SK-N-SH (cell line): ENCODE data around the gene COG3. TPM values are rescaled to one million over a fixed set of nuclear protein-coding genes. Genes with fewer than 3 reads are reported as not detected.

Experiments
- CTCF ChIA-PET: fragments of 300-600, 350-600 bp; formaldehyde crosslinking; extraction: SDS; loops from one replicate; lab custom pipeline; 2021; lab: Yijun Ruan, JAX
- POLR2A ChIA-PET: fragments of 350-600 bp; sonication (Branson Sonifier 250); formaldehyde crosslinking; extraction: SDS; loops from one replicate; lab custom pipeline; 2020; ENCODE audit warnings: antibody characterized with exemption, inconsistent platforms; lab: Yijun Ruan, JAX
- DNase-seq: peaks from one replicate; pipeline ENCODE4 v3.0.0; 2012
- H2AFZ ChIP-seq: fragments of 200-600 bp; sonication (generic); 2 replicates; pipeline ENCODE4 v1.8.1; 2016; ENCODE audit warnings: antibody characterized with exemption, mild to moderate bottlenecking, low read depth
- H3F3A ChIP-seq: fragments of 200-600 bp; sonication (generic); replicated peaks from 2 replicates; pipeline ENCODE3; 2016; ENCODE audit warnings: antibody characterized with exemption, mild to moderate bottlenecking; ENCODE audit not compliant: insufficient read depth
- H3K27ac ChIP-seq, 2 experiments: fragments of 200-500 bp in 1 of 2; fragments of 200-600 bp in 1 of 2; sonication (Bioruptor generic) in 1 of 2; sonication (generic), shearing (Covaris generic) in 1 of 2; 2 replicates each; pipeline versions ENCODE4 v1.5.1 to v1.6.1; 2014 to 2016; ENCODE audit warnings: low read depth in 2 of 2, inconsistent platforms in 1 of 2, low read length in 1 of 2, mild to moderate bottlenecking in 1 of 2, mixed read lengths in 1 of 2
- H3K27me3 ChIP-seq: fragments of 200-600 bp; sonication (generic), shearing (Covaris generic); 2 replicates; pipeline ENCODE4 v1.6.1; 2016; ENCODE audit warnings: mixed run types; ENCODE audit not compliant: insufficient read depth
- H3K36me3 ChIP-seq, 2 experiments: fragments of 200-500 bp in 1 of 2; fragments of 200-600 bp in 1 of 2; sonication (Bioruptor generic) in 1 of 2; sonication (generic) in 1 of 2; replicated peaks in 1 of 2; 2 replicates each; pipeline versions ENCODE3 to v1.5.1; 2014 to 2016; ENCODE audit warnings: low read length in 1 of 2, mild to moderate bottlenecking in 1 of 2; ENCODE audit not compliant: insufficient read depth in 2 of 2, control insufficient read depth in 1 of 2
- H3K4me1 ChIP-seq, 2 experiments: fragments of 200-500 bp in 1 of 2; fragments of 200-600 bp in 1 of 2; sonication (Bioruptor generic) in 1 of 2; sonication (generic), shearing (Covaris generic) in 1 of 2; 2 replicates each; pipeline versions ENCODE4 v1.5.1 to v1.6.1; 2014 to 2016; ENCODE audit warnings: low read depth in 1 of 2, low read length in 1 of 2, mixed run types in 1 of 2; ENCODE audit not compliant: insufficient read depth in 2 of 2, control insufficient read depth in 1 of 2
- H3K4me2 ChIP-seq: fragments of 200-600 bp; sonication (generic), shearing (Covaris generic); 2 replicates; pipeline ENCODE4 v1.6.1; 2017; ENCODE audit warnings: mixed run types
- H3K4me3 ChIP-seq, 2 experiments: fragments of 200-500 bp in 1 of 2; fragments of 200-600 bp in 1 of 2; sonication (Bioruptor generic) in 1 of 2; sonication (generic), shearing (Covaris generic) in 1 of 2; 2 replicates each; pipeline versions ENCODE4 v1.5.1 to v1.8.1; 2014 to 2016; ENCODE audit warnings: low read depth in 2 of 2, inconsistent platforms in 1 of 2, low read length in 1 of 2, mild to moderate bottlenecking in 1 of 2, mixed read lengths in 1 of 2, moderate library complexity in 1 of 2
- H3K79me2 ChIP-seq: fragments of 200-600 bp; sonication (generic); 2 replicates; pipeline ENCODE4 v1.8.1; 2017; ENCODE audit warnings: mild to moderate bottlenecking; ENCODE audit not compliant: insufficient read depth
- H3K9ac ChIP-seq: fragments of 200-600 bp; sonication (generic); 2 replicates; pipeline ENCODE4 v1.6.1; 2017; ENCODE audit warnings: mixed run types
- H3K9me2 ChIP-seq: fragments of 200-600 bp; sonication (generic); 2 replicates; pipeline ENCODE4 v1.6.1; 2017; ENCODE audit warnings: mixed run types
- H3K9me3 ChIP-seq: fragments of 200-600 bp; sonication (generic); 2 replicates; pipeline ENCODE4 v1.6.1; 2017; ENCODE audit warnings: mixed run types, mild to moderate bottlenecking, moderate library complexity
- H4K20me1 ChIP-seq: fragments of 200-600 bp; sonication (generic); 2 replicates; pipeline ENCODE4 v1.6.1; 2017; ENCODE audit warnings: mild to moderate bottlenecking, mixed run types; ENCODE audit not compliant: insufficient read depth
- CHD2 ChIP-seq: fragments of 150-350 bp; IDR thresholded peaks from 2 replicates; pipeline ENCODE4 v1.6.1; 2018; ENCODE audit warnings: low read length; ENCODE audit not compliant: partially characterized antibody
- ELF1 ChIP-seq: IDR thresholded peaks from 2 replicates; pipeline ENCODE4 v1.4.0; 2012
- FOXJ3 ChIP-seq: sonication (generic); formaldehyde crosslinking; IDR thresholded peaks from 2 replicates; pipeline ENCODE4 v1.5.1; 2020; ENCODE audit warnings: mild to moderate bottlenecking, missing genetic modification reagents
- GABPA ChIP-seq: IDR thresholded peaks from 2 replicates; pipeline ENCODE4 v1.4.0; 2012; ENCODE audit warnings: low read depth, mild to moderate bottlenecking
- GATA2 ChIP-seq: sonication (generic); formaldehyde crosslinking; IDR thresholded peaks from 2 replicates; pipeline ENCODE4 v1.5.0; 2020; ENCODE audit warnings: mild to moderate bottlenecking, missing genetic modification reagents
- MAX ChIP-seq: IDR thresholded peaks from 2 replicates; pipeline ENCODE4 v1.4.0; 2012; ENCODE audit warnings: low read depth
- MEF2A ChIP-seq: IDR thresholded peaks from 2 replicates; pipeline ENCODE4 v1.4.0; 2012; ENCODE audit warnings: low read depth, borderline replicate concordance
- MXI1 ChIP-seq: IDR thresholded peaks from 2 replicates; pipeline ENCODE4 v1.6.1; 2012; ENCODE audit warnings: mild to moderate bottlenecking, low read depth, low read length, improper control_type of control experiment
- NFIC ChIP-seq: IDR thresholded peaks from 2 replicates; pipeline ENCODE4 v1.4.0; 2012; ENCODE audit warnings: borderline replicate concordance
- NRF1 ChIP-seq: IDR thresholded peaks from 2 replicates; pipeline ENCODE4 v1.6.1; 2012; ENCODE audit warnings: low read depth, mild to moderate bottlenecking, low read length
- POLR2AphosphoS5 ChIP-seq: IDR thresholded peaks from 2 replicates; pipeline ENCODE4 v1.6.1; 2012; ENCODE audit warnings: low read depth, low read length
- RAD21 ChIP-seq: IDR thresholded peaks from 2 replicates; pipeline ENCODE4 v1.6.1; 2012; ENCODE audit warnings: mild to moderate bottlenecking, low read length
- REST ChIP-seq: IDR thresholded peaks from 2 replicates; pipeline ENCODE4 v1.6.1; 2012; ENCODE audit warnings: mild to moderate bottlenecking, low read depth, low read length, moderate library complexity
- RFX5 ChIP-seq: IDR thresholded peaks from 2 replicates; pipeline ENCODE4 v1.6.1; 2012; ENCODE audit warnings: mild to moderate bottlenecking, improper control_type of control experiment, low read length
- TAF1 ChIP-seq: IDR thresholded peaks from 2 replicates; pipeline ENCODE4 v1.6.1; 2012; ENCODE audit warnings: low read depth, mild to moderate bottlenecking, low read length, moderate library complexity, borderline replicate concordance
- TCF12 ChIP-seq: IDR thresholded peaks from 2 replicates; pipeline ENCODE4 v1.4.0; 2012
- TEAD4 ChIP-seq: IDR thresholded peaks from 2 replicates; pipeline ENCODE4 v1.4.0; 2012; ENCODE audit warnings: mild to moderate bottlenecking, borderline replicate concordance; ENCODE audit not compliant: insufficient read depth
- USF1 ChIP-seq: IDR thresholded peaks from 2 replicates; pipeline ENCODE4 v1.4.0; 2012; ENCODE audit warnings: low read depth, borderline replicate concordance
- USF2 ChIP-seq: fragments of 150-350 bp; IDR thresholded peaks from 2 replicates; pipeline ENCODE4 v1.6.1; 2017; ENCODE audit warnings: antibody characterized with exemption, low read length, low read depth, borderline replicate concordance
- YY1 ChIP-seq: IDR thresholded peaks from 2 replicates; pipeline ENCODE4 v1.4.0; 2012; ENCODE audit warnings: low read depth, mild to moderate bottlenecking
- ZBTB33 ChIP-seq: IDR thresholded peaks from 2 replicates; pipeline ENCODE4 v1.4.0; 2012; ENCODE audit warnings: low read depth, borderline replicate concordance
- WGBS: methylation state at CpG from one replicate; pipeline ENCODE4 v1.1.6; 2017; ENCODE audit warnings: low lambda C conversion rate; 5-methylcytosine and 5-hydroxymethylcytosine counted together
- polyA plus RNA-seq, 3 experiments: library from polyadenylated mRNA; depleted of rRNA; stranded (reverse); fragments of >200 nt; gene quantifications; 2 replicates each; pipeline ENCODE4 v1.2.3, GENCODE V29; 2012

The COG3 gene
- polyA plus RNA-seq, 1 of the 3 experiments (the other 2 are of a cell fraction) = 25.6 TPM

- no peak for TF ChIP-seq RAD21
- no peak for TF ChIP-seq TAF1
- TF ChIP-seq MXI1 = no peak
- no peak for TF ChIP-seq CHD2
- TF ChIP-seq, all 33 proteins: peak for 0
Measured at GRCh38 chr13:45432737-45433380, 31.9 kb upstream of the COG3 start (continued).

- Histone ChIP-seq H2AFZ (no peak overlapping the region), H3K4me1 (no peaks in the 10 kb centered on the region), H3K9ac (no peak overlapping the region), H3K27ac (no peak overlapping the region), H3K4me3 (no peak overlapping the region), H3F3A (no peaks in the 10 kb centered on the region), H3K9me3 (no peaks in the 10 kb centered on the region), H3K9me2 (no peaks in the 10 kb centered on the region), H4K20me1 (no peaks in the 10 kb centered on the region), H3K27me3 (no peaks in the 10 kb centered on the region), H3K79me2 (no peaks in the 10 kb centered on the region), H3K4me2 (no peak overlapping the region), H3K36me3 (no peaks in the 10 kb centered on the region)
- POLR2A ChIA-PET = no interaction called here
- CTCF ChIA-PET = no interaction called here
- no peak for DNase-seq
- WGBS = 70% methylated on average over 5 of the region's 5 CpGs
- TF ChIP-seq NRF1 = no peak
- TF ChIP-seq RAD21 = no peak
- no peak for TF ChIP-seq REST
- no peak for TF ChIP-seq YY1
- TF ChIP-seq USF1 = no peak
- TF ChIP-seq USF2 = no peak
- TF ChIP-seq POLR2AphosphoS5 = no peak
- TF ChIP-seq MAX = no peak
- TF ChIP-seq NFIC = no peak
- no peak for TF ChIP-seq TCF12
- TF ChIP-seq CHD2 = no peak
- no peak for TF ChIP-seq MXI1
- no peak for TF ChIP-seq MEF2A
- TF ChIP-seq TEAD4 = no peak
- TF ChIP-seq RFX5 = no peak
- TF ChIP-seq ELF1 = no peak
- TF ChIP-seq GATA2 = no peak
- TF ChIP-seq ZBTB33 = no peak
- TF ChIP-seq FOXJ3 (CRISPR knock-in tag) = no peak
- TF ChIP-seq GABPA = no peak
Measured at GRCh38 chr13:45433381-45433790, 31.4 kb upstream of the COG3 start.
